Lower leg skin (tissue), 3 donors: ENCODE data around the gene SUCLG1.

ENCODE experiments used
- CTCF ChIP-seq, 3 donors: fragments of 450-650 bp; IDR thresholded peaks; one replicate each; pipeline ENCODE4 v1.5.1; 2016; ENCODE audit warnings: antibody characterized with exemption in 3 of 3, mild to moderate bottlenecking in 3 of 3, moderate library complexity in 2 of 3
- POLR2A ChIP-seq, 2 donors: fragments of 450-650 bp; IDR thresholded peaks; one replicate each; pipeline ENCODE4 v1.6.1; 2016 to 2017; ENCODE audit warnings: antibody characterized with exemption in 2 of 2, mild to moderate bottlenecking in 1 of 2, moderate library complexity in 1 of 2

- TF ChIP-seq POLR2A (IDR thresholded peaks at IDR 0.05) (no peak), CTCF (IDR thresholded peaks at IDR 0.05) (no peak)
Observed at GRCh38 chr2:84395820-84396219, 63.3 kb downstream of the SUCLG1 start.
